Measurements from ENCODE around the gene ZNF22.
A peak's percentile ranks its signal among the peaks of the same experiment; 100 is the strongest.
"Not testable (repeated sequence)": the region's sequence is repeated elsewhere in the genome, so short reads cannot be mapped to it uniquely, and the experiment has no call there.

ZNF22 gene

GRCh38 chr10:44991571-44991970 lies 9.2 kb upstream of the ZNF22 start:
- DNase-seq (ENCODE audit: low spot score): no peak

GRCh38 chr10:44992070-44992731 lies 8.5 kb upstream of the ZNF22 start:
- DNase-seq (ENCODE audit: low spot score): no peak

GRCh38 chr10:44992732-44993225 lies 7.9 kb upstream of the ZNF22 start:
- DNase-seq (ENCODE audit: low spot score): no peak

GRCh38 chr10:44993226-44993921 lies 7.3 kb upstream of the ZNF22 start:
- DNase-seq (ENCODE audit: low spot score): no peak

GRCh38 chr10:44993922-44994751 lies 6.6 kb upstream of the ZNF22 start:
- no peak for DNase-seq (ENCODE audit: low spot score)

GRCh38 chr10:44994752-44995530 lies 5.8 kb upstream of the ZNF22 start:
- no peak for DNase-seq (ENCODE audit: low spot score)

GRCh38 chr10:44995581-44995913 lies 5.2 kb upstream of the ZNF22 start:
- DNase-seq (ENCODE audit: low spot score): no peak

GRCh38 chr10:44995914-44996669 lies 4.6 kb upstream of the ZNF22 start:
- DNase-seq (ENCODE audit: low spot score): peak; percentile 47

GRCh38 chr10:44997105-44997748 lies 3.5 kb upstream of the ZNF22 start:
- DNase-seq (ENCODE audit: low spot score): no peak

- no peak for DNase-seq (ENCODE audit: low spot score)
These were observed 2.5 kb upstream of the ZNF22 start for GRCh38 chr10:44998146-44998631.

- DNase-seq (ENCODE audit: low spot score): peak; percentile 79
These were observed 478 bp upstream of the ZNF22 start for GRCh38 chr10:45000138-45000751.

- DNase-seq (ENCODE audit: low spot score): peak; percentile 62
These were observed 842 bp downstream of the ZNF22 start for GRCh38 chr10:45001381-45002148.

- no peak for DNase-seq (ENCODE audit: low spot score)
These were observed 2.8 kb downstream of the ZNF22 start for GRCh38 chr10:45003432-45004000.

- no peak for DNase-seq (ENCODE audit: low spot score)
These were observed 3.9 kb downstream of the ZNF22 start for GRCh38 chr10:45004661-45005060.

- no peak for DNase-seq (ENCODE audit: low spot score)
These were observed 4.6 kb downstream of the ZNF22 start for GRCh38 chr10:45005284-45005683.

- no peak for DNase-seq (ENCODE audit: low spot score)
These were observed 5.7 kb downstream of the ZNF22 start for GRCh38 chr10:45006276-45007030.

- DNase-seq (ENCODE audit: low spot score): peak; percentile 78
These were observed 7.9 kb downstream of the ZNF22 start for GRCh38 chr10:45008524-45009161.

- not testable (repeated sequence) for DNase-seq (ENCODE audit: low spot score)
These were observed 13.8 kb downstream of the ZNF22 start for GRCh38 chr10:45014557-45014956.
